GM19452 (cell line): ENCODE measurements around the gene GMPS.
"Not testable (repeated sequence)": the region's sequence is repeated elsewhere in the genome, so short reads cannot be mapped to it uniquely, and the experiment has no call there.

Source experiments
- ATAC-seq: cut with Tn5 transposase; IDR thresholded peaks from one replicate; pipeline ENCODE4 v1.9.1; 2021; ENCODE audit not compliant: unreplicated experiment

Gene GMPS

GRCh38 chr3:155938409-155938808, 68.0 kb downstream of the GMPS start:
- ATAC-seq = no peak

- no peak for ATAC-seq
These were observed 70.9 kb downstream of the GMPS start for GRCh38 chr3:155941354-155941753.

GRCh38 chr3:155944081-155944480, 73.6 kb downstream of the GMPS start:
- ATAC-seq = no peak

- no peak for ATAC-seq
These were observed 75.7 kb downstream of the GMPS start for GRCh38 chr3:155946178-155946577.

GRCh38 chr3:155948476-155948875, 78.0 kb downstream of the GMPS start:
- ATAC-seq = no peak

GRCh38 chr3:155949453-155950217, 79.2 kb downstream of the GMPS start:
- ATAC-seq = no peak

GRCh38 chr3:155956508-155957411, 86.3 kb downstream of the GMPS start:
- no peak for ATAC-seq

GRCh38 chr3:155957412-155957880, 87.0 kb downstream of the GMPS start:
- no peak for ATAC-seq

GRCh38 chr3:155958676-155959075, 88.2 kb downstream of the GMPS start:
- ATAC-seq = no peak

GRCh38 chr3:155960060-155960459, 89.6 kb downstream of the GMPS start:
- ATAC-seq = no peak

GRCh38 chr3:155961044-155961443, 90.6 kb downstream of the GMPS start:
- ATAC-seq = not testable (repeated sequence)

GRCh38 chr3:155963570-155963969, 93.1 kb downstream of the GMPS start:
- no peak for ATAC-seq

GRCh38 chr3:155970398-155970797, 99.9 kb downstream of the GMPS start:
- no peak for ATAC-seq

- no peak for ATAC-seq
These were observed 102.6 kb downstream of the GMPS start for GRCh38 chr3:155972885-155973584.

- ATAC-seq = no peak
These were observed 107.9 kb downstream of the GMPS start for GRCh38 chr3:155978324-155978723.

- no peak for ATAC-seq
These were observed 109.3 kb downstream of the GMPS start for GRCh38 chr3:155979746-155980145.

GRCh38 chr3:155981669-155982068, 111.2 kb downstream of the GMPS start:
- ATAC-seq = no peak

GRCh38 chr3:155983834-155984474, 113.5 kb downstream of the GMPS start:
- no peak for ATAC-seq

- no peak for ATAC-seq
These were observed 114.5 kb downstream of the GMPS start for GRCh38 chr3:155984791-155985417.

- ATAC-seq = no peak
These were observed 119.1 kb downstream of the GMPS start for GRCh38 chr3:155989536-155989935.
